ENCODE results near the gene ADGRV1.
"Not testable (repeated sequence)": the region's sequence is repeated elsewhere in the genome, so short reads cannot be mapped to it uniquely, and the experiment has no call there.

ADGRV1 gene

GRCh38 chr5:90915393-90915792 lies 356.8 kb downstream of the ADGRV1 start:
- DNase-seq, result no peak

DNA sequence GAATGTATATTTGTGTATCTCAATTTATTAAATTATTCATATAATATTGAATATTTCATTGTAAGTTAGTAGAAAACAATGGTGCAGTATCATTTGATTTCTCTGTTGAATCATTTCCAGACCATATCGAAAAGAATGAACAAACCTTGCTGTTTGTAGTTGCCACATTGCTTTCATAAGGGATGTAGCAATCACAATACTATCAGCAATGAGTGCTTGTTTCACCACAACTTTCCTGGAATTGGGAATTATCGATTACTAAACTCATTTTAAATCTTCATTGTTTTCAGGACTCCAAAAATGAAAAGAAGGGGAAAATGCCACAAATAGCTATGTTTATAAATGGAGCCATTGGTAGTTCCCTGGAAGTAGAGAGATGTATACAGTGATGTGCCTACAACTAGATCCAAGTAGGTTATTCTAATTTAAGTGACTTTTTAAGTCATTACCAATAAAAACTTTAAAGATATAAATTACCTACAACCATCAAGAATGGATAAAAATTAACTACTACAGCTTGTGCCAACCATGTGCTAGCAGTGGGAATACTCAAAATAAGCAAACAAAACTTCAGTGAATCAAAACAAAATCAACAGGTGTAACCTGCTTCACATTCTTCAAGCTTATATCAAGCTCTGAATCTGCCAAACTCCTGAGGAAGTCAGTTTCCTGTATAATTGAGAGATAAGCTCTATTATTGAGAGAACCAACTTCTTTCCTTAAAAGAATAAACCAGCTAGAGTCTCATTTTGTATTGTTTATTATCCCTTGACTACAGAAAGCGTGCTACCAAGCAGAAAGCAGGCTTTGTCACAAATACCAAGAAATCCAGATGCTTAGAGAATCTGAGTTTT lies 358.6 kb downstream of the ADGRV1 start:
- DNase-seq, result no peak

GRCh38 chr5:90917928-90918668 lies 359.5 kb downstream of the ADGRV1 start:
- no peak for DNase-seq

- no peak for DNase-seq
Observed at GRCh38 chr5:90921418-90921973, 362.9 kb downstream of the ADGRV1 start.

- not testable (repeated sequence) for DNase-seq
Observed at GRCh38 chr5:90924222-90924621, 365.6 kb downstream of the ADGRV1 start.

DNA sequence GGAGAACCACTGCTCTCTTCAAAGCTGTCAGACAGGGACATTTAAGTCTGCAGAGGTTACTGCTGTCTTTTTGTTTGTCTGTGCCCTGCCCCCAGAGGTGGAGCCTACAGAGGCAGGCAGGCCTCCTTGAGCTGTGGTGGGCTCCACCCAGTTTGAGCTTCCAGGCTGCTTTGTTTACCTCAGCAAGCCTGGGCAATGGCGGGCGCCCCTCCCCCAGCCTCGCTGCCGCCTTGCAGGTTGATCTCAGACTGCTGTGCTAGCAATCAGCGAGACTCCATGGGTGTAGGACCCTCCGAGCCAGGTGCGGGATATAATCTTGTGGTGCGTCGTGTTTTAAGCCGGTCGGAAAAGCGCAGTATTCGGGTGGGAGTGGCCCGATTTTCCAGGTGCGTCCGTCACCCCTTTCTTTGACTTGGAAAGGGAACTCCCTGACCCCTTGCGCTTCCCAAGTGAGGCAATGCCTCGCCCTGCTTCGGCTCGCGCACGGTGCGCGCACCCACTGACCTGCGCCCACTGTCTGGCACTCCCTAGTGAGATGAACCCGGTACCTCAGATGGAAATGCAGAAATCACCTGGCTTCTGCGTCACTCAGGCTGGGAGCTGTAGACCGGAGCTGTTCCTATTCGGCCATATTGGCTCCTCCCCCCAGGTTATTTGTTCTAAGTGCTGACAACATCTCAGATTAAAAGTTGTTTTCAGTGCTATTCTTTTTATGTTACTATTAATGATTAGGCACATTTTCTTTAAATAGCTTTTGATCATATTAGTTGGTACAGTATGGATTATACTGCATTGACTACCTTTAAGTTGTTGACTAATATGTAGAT lies 370.6 kb downstream of the ADGRV1 start:
- DNase-seq, result not testable (repeated sequence)

DNA sequence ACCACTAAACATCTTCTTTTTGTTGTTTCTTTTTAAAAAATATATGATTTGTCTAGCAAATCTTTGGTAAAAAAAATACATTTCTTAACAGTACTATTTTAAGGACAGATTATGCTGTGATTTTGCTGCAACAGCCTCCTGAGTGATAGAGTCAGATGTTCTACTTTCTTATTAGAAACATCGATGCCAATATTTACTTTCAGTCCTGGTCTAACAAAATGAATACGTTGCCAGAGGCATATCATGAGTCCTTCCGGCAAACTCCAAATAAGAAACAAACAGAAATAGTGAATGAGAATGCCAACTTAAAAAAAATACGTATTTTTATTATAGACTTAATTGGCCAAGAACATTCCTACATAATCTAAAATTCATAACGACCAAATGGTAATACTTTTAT lies 371.5 kb downstream of the ADGRV1 start:
- no peak for DNase-seq

DNA sequence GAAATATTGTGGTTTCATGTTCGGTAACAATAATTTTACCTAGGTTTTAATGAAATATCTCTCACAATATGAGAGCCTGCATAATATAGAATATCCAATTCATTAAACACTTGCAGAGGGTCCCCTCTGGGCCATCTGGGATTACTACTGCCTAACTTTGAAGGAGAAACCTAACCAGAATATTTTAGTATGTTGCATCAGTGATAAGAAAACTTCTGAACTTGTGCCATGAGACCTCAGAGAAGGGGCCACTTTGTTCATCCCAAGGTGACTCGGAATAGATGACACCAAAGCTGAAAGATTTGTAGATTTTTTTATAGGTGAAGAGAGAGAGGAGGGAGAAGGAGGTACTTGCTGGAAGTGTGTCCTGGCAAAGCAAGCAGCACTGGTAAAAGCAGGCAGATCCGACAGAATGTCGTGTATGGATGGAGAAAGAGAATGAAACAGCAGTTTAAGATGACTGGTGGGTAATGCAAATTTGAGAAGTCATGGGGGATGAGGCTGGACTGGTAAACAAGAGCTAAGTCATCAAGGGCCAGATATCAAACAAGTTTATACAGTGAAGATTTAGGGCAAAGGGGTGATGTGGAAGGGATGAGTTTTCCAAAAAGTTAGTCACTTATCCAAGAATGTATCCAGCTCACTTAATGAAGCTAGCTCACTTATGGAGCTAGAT lies 372.3 kb downstream of the ADGRV1 start:
- DNase-seq, result no peak

- DNase-seq, result peak; percentile 36
Observed at GRCh38 chr5:90932052-90932699, 373.6 kb downstream of the ADGRV1 start.

GRCh38 chr5:90933298-90933697 lies 374.7 kb downstream of the ADGRV1 start:
- no peak for DNase-seq

DNA sequence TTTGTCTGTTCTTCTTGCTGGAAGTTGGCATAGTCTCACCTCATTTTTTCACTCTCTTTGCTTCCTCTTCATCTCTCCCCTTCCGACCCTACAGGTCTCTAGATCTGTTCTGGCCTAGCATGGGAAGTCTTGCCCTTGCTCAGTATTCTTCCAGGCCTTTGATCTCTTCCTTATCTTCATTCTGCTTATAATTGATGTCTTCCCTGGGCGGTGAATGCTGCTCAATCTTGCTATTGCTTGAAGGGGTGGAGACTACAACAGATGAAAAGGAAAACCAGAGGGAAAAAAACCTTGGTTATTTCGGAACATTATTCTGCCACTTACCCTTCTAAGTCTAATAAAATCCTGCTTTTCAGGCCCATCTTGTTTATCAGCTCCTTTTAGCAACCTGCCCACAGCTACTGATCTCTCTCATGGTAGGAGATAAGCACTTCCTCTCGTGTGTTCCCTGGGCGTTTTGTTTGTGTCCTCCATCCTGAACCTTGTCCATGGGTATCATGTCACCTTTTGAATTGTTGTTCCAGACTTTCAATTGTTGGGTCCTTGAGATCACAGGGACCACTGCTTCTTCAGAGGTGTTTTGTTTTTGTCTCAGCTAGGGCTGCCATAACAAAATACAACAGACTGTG lies 375.6 kb downstream of the ADGRV1 start:
- DNase-seq, result no peak

DNA sequence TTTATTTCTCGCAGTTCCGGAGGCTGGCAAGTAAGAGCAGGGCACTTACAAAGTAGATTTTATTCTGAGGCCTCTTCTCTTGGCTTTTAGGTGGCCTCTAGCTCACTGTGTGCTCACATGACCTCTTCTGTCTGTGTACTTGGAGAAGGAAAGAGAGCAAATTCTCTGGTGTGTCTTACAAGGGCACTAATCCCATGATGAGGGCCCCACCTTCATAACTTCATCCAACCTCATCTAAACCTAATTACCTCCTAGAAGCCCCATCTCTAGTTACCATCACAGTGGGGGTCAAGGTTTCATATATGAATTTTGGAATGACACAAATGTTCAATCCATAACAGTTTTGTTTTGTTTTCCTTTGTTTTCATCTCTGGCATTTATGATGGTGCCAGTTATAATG lies 376.1 kb downstream of the ADGRV1 start:
- DNase-seq, result no peak

DNA sequence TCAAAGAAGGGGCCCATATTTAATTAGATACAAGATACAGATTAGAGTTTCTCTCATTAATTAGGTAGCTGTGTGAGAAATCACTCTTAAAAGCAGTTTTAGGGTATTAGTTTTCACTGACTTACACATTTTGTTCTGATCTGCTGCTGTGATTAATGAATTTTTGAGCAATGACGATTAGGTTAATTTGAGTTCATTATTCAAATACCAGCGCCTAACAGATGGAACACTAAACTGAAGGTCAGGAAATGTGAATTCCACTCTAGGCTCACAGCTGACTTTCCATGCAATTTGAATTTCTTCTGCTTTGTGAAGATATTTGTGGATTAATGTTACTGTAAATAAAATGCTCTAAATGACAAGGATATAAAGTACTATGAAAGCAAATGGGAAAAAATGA lies 380.6 kb downstream of the ADGRV1 start:
- DNase-seq, result no peak

- DNase-seq, result peak; percentile 59
Observed at GRCh38 chr5:90940227-90940995, 381.8 kb downstream of the ADGRV1 start.

GRCh38 chr5:90941002-90941720 lies 382.6 kb downstream of the ADGRV1 start:
- no peak for DNase-seq

DNA sequence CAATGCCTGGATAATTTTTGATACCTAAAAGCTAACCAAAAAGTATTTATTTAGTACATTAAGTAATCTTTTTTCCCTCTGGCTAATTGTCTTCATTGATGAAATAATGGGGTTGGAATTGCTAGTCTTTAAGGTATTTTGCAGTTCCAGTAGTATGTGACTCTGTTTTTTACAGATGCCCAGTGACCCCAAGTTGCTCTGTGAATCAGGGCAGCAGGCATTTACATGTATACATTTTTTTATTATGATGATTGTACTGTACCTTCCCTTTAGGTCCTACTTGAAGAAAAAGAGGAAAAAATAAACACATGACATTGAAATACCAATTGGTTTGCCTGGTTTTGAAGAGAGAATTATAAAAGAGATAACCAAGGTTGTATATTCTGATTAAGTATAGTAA lies 385.5 kb downstream of the ADGRV1 start:
- no peak for DNase-seq

DNA sequence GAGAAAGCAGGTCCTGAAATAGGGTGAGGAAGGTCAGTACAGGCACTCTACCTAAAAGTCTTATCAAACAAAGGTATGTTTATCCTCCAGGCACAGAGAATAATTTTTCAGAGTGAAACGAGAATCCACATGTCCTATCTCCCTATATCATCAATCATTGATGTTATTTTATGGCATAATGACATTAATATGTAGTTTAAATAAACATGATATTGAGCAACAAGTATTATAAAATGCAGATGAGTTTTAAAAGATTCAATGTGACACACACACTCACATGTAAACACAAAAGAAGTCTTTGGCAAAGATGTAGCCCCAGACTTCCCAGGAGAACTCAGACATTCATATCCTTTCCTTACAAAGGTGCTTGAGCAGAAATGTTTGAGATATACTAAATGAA lies 389.1 kb downstream of the ADGRV1 start:
- DNase-seq, result no peak

DNA sequence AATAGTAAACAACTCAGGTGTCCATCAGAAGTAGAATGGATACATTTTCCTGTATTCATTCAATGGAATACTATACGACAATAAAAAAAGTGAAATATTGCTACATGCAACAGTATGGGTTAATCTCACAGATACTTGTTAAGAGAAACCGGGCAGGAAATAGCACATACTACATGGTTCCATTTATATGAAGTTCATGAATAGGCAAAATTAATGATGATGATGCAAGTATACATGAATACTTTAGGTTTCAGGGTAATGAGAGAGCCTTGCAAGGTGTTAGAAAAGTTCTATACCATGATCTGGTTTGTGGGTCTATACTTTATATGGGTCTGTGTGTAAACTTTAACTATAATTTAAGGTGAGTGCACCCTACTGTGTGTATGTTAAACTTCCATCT lies 390.4 kb downstream of the ADGRV1 start:
- DNase-seq, result no peak

GRCh38 chr5:90949469-90950358 lies 391.1 kb downstream of the ADGRV1 start:
- DNase-seq, result no peak

All from activated CD4-positive, alpha-beta T cell treated with anti-CD3 and anti-CD28 coated beads for 48 hours (primary cell).